22Rv1 (cell line): Measurements from ENCODE around the gene CCDC34.

Source experiments
- ZFX ChIP-seq: fragments of 450-650 bp; IDR thresholded peaks from 2 replicates; pipeline ENCODE4 v1.6.1; 2017; ENCODE audit warnings: antibody characterized with exemption, borderline replicate concordance
- TF ChIP-seq, protein P1 (sequence below): fragments of 450-650 bp; IDR thresholded peaks from 2 replicates; pipeline ENCODE4 v1.5.1; 2017; ENCODE audit warnings: mild to moderate bottlenecking

DNA sequence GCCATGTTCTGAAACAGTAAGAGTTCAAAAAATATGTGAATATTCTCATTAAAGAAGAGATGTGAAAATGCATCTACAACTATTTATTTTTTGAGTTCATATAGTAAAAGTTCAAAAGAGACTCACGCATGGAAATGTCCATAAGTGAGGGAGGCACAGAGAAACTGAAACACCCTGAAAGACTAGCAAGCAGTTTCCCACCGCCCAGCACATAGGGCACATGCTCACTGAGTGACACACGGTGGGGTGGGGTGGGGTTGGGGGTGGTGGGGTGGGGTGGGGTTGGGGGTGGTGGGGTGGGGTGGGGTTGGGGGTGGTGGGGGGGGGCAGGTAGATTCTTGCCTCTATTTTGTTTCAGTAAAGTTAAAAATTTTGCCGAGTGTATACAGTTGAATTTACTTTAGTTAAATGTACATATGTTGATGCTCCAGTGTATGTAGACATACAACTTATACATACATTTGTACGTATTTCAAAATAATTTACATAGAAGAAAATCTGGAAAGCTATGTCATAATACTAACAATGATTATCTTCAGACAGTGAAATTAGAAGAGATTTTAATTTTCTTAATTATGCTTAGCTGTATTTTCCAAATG, 6.3 kb downstream of the CCDC34 start:
- TF ChIP-seq, protein P1, sequence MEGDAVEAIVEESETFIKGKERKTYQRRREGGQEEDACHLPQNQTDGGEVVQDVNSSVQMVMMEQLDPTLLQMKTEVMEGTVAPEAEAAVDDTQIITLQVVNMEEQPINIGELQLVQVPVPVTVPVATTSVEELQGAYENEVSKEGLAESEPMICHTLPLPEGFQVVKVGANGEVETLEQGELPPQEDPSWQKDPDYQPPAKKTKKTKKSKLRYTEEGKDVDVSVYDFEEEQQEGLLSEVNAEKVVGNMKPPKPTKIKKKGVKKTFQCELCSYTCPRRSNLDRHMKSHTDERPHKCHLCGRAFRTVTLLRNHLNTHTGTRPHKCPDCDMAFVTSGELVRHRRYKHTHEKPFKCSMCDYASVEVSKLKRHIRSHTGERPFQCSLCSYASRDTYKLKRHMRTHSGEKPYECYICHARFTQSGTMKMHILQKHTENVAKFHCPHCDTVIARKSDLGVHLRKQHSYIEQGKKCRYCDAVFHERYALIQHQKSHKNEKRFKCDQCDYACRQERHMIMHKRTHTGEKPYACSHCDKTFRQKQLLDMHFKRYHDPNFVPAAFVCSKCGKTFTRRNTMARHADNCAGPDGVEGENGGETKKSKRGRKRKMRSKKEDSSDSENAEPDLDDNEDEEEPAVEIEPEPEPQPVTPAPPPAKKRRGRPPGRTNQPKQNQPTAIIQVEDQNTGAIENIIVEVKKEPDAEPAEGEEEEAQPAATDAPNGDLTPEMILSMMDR: no peak
- TF ChIP-seq ZFX: no peak
